Skeletal muscle satellite cell (primary cell): ENCODE results near the gene TALDO1.
A peak's percentile ranks its signal among the peaks of the same experiment; 100 is the strongest.

Source experiments
- H3K27me3 ChIP-seq: 2 replicates; pipeline ENCODE4 v1.7.0; 2013; ENCODE audit warnings: low read length; ENCODE audit not compliant: control insufficient read depth, insufficient read depth
- H3K36me3 ChIP-seq: 2 replicates; pipeline ENCODE4 v1.7.0; 2013; ENCODE audit warnings: mild to moderate bottlenecking, control low read depth, low read length; ENCODE audit not compliant: insufficient read depth
- H3K4me1 ChIP-seq: 2 replicates; pipeline ENCODE4 v1.7.0; 2013; ENCODE audit warnings: low read length; ENCODE audit not compliant: control insufficient read depth, insufficient read depth
- H3K4me2 ChIP-seq: 2 replicates; pipeline ENCODE4 v1.7.0; 2013; ENCODE audit warnings: mild to moderate bottlenecking, low read length
- H3K4me3 ChIP-seq: 2 replicates; pipeline ENCODE4 v1.7.0; 2013; ENCODE audit warnings: low read length
- H3K9ac ChIP-seq: 2 replicates; pipeline ENCODE4 v1.7.0; 2013; ENCODE audit warnings: mild to moderate bottlenecking, low read depth, low read length, moderate library complexity
- H3K9me3 ChIP-seq: replicated peaks from 2 replicates; pipeline ENCODE4 v1.7.0; 2013; ENCODE audit warnings: mild to moderate bottlenecking, control low read depth, low read length

Gene TALDO1

DNA sequence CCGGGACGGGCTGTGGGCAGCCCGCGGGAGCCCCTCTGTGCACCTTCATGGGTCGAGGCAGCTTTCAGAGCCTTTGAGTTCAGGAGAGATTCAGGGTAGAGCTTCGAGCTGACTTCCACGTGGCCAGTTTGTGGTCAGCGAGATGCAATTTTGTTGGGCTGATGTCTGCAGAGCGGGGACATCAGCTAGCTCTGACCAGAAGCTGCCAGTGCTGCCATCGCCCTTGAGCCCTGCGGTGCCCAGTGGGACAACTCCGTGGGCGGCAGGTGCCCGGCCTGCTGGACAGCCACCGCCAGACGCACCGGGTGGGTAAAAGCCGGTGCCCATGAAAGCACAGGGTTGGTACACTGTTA is 719 bp downstream of the TALDO1 start:
- no peaks in the 10 kb centered on the region for H3K9me3 ChIP-seq
- H3K9ac ChIP-seq, result peak overlapping the region; percentile 93
- peaks cover 19% of the 10 kb centered on the region for H3K4me1 ChIP-seq
- peak overlapping the region; percentile 95 for H3K4me2 ChIP-seq
- peaks cover 12% of the 10 kb centered on the region for H3K36me3 ChIP-seq
- H3K27me3 ChIP-seq, result no peaks in the 10 kb centered on the region
- H3K4me3 ChIP-seq, result peak overlapping the region; percentile 82

DNA sequence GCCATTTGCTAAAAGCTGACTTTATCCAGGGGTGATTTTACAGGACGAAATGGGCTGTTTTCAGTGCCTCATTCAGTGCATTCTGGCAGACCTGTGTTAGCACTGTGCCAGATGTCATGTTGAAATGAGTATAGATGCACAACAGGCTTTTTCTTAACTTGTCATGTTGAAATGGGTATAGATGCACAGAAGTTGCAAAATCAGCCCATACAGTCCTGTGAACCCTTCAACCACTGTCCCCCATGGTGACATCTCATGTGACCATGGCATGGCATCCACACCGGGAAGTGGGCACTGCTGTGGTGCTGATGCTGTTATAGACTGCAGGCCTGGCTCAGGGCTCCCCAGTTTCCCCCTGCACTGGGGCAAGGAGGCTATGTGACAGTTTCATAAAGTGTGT is 2.5 kb downstream of the TALDO1 start:
- H3K9me3 ChIP-seq, result no peaks in the 10 kb centered on the region
- H3K36me3 ChIP-seq, result peaks cover 15% of the 10 kb centered on the region
- H3K9ac ChIP-seq, result peak overlapping the region; percentile 93
- no peaks in the 10 kb centered on the region for H3K27me3 ChIP-seq
- H3K4me2 ChIP-seq, result peak overlapping the region; percentile 56
- no peak overlapping the region for H3K4me3 ChIP-seq
- peaks cover 19% of the 10 kb centered on the region for H3K4me1 ChIP-seq

DNA sequence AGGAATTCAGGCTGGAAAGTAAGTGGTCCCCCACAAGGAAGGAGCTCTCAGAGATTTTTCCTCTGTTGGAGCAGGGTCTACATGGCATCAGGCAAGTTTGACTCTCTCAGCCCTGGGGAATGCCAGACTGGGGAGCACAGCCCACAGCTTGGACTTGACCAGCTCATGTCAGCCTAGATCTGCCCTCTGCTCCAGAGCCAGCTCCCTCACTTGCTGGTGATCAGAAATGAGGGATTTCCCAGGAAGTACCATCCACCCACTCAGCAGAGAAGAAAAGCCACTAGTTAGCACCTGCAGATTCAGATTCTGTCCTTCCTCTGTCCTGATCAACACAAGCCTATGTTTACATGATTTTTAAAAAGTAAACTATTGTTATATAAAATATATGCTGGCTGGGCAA is 13.0 kb downstream of the TALDO1 start:
- Histone ChIP-seq H3K4me2 (no peak overlapping the region), H3K36me3 (peaks cover 76% of the 10 kb centered on the region)

DNA sequence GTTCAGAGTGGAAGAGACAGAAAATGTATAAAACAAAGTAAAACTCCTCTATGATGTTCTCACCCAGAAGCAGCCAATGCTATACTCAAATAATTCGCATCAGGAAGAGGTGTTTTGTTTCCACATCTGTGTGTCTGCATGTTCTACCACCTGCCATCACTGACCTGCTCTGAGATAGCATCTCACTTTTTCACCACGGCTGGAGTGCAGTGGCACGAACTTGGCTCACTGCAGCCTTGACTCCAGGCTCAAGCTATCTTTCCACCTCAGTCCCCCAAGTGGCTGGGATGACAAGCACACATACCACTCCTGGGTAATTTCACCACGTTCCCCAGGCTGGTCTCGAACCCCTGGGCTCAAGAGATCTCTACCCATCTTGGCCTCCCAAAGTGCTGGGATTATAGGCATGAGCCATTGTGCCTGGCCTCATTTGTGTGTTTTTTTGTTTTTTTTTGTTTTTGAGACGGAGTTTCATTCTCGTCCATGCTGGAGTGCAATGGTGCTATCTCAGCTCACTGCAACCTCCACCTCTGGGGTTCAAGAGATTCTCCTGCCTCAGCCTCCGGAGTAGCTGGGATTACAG is 14.4 kb downstream of the TALDO1 start:
- H3K4me1 ChIP-seq, result peaks cover 16% of the 10 kb centered on the region
- H3K9me3 ChIP-seq, result no peaks in the 10 kb centered on the region
- H3K36me3 ChIP-seq, result peaks cover 76% of the 10 kb centered on the region
- H3K9ac ChIP-seq, result no peak overlapping the region
- no peak overlapping the region for H3K4me3 ChIP-seq
- H3K4me2 ChIP-seq, result no peak overlapping the region
- no peaks in the 10 kb centered on the region for H3K27me3 ChIP-seq

More for the DNA sequence above, 13.0 kb downstream of the TALDO1 start:
- Histone ChIP-seq H3K9me3 (no peaks in the 10 kb centered on the region), H3K4me3 (no peak overlapping the region), H3K9ac (no peak overlapping the region), H3K27me3 (no peaks in the 10 kb centered on the region), H3K4me1 (peaks cover 14% of the 10 kb centered on the region)

DNA sequence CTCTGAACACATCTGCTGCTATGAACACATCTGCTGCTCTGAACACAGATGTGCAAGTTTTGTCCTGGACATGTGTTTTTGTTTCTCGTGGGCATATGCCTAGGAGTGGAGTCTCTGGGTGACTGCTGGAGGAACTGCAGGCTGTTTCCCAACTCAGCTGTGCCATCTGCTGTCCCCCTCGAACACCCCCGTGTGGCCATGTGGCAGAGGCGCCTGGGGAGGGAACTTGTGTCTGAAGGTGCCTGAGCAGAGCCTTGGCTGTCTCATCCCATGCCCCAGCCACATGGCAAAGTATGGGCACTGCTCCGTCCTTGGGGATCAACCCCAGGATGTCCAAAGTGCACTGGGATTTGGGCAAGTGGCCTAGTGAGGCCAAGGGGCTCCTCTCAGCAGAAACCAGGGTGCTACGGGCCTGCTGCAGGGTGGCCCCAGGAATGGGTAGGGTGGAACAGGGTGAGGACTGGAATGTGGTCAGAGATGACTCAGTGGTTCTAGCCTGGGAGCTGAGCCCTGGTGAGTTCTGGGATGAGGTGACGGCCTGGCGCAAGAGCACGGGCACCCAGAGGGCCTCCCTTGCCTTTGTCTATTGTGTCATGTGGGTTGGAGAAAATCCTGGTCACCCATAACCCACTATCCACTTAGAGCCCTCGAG is 15.3 kb downstream of the TALDO1 start:
- peaks cover 18% of the 10 kb centered on the region for H3K4me1 ChIP-seq
- peak overlapping the region; percentile 35 for H3K4me2 ChIP-seq
- H3K36me3 ChIP-seq, result peaks cover 77% of the 10 kb centered on the region
- peak overlapping the region; percentile 2 for H3K9ac ChIP-seq
- no peak overlapping the region for H3K4me3 ChIP-seq
- no peaks in the 10 kb centered on the region for H3K27me3 ChIP-seq
- no peaks in the 10 kb centered on the region for H3K9me3 ChIP-seq

DNA sequence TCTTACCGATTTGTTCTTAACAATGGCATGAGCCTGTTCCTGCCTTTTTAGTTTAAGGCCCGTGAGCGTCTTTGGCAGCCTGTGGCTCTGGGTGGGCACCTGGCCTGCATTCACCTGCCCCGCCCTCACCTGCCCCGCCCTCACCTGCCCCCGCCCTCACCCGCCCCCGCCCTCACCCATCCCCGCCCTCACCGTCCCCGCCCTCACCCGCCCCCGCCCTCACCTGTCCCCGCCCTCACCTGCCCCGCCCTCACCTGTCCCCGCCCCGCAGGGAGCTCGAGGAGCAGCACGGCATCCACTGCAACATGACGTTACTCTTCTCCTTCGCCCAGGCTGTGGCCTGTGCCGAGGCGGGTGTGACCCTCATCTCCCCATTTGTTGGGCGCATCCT is 15.8 kb downstream of the TALDO1 start:
- H3K9ac ChIP-seq, result no peak overlapping the region
- peaks cover 18% of the 10 kb centered on the region for H3K4me1 ChIP-seq
- no peak overlapping the region for H3K4me2 ChIP-seq
- no peaks in the 10 kb centered on the region for H3K9me3 ChIP-seq
- H3K4me3 ChIP-seq, result no peak overlapping the region
- H3K36me3 ChIP-seq, result peaks cover 74% of the 10 kb centered on the region
- H3K27me3 ChIP-seq, result no peaks in the 10 kb centered on the region

DNA sequence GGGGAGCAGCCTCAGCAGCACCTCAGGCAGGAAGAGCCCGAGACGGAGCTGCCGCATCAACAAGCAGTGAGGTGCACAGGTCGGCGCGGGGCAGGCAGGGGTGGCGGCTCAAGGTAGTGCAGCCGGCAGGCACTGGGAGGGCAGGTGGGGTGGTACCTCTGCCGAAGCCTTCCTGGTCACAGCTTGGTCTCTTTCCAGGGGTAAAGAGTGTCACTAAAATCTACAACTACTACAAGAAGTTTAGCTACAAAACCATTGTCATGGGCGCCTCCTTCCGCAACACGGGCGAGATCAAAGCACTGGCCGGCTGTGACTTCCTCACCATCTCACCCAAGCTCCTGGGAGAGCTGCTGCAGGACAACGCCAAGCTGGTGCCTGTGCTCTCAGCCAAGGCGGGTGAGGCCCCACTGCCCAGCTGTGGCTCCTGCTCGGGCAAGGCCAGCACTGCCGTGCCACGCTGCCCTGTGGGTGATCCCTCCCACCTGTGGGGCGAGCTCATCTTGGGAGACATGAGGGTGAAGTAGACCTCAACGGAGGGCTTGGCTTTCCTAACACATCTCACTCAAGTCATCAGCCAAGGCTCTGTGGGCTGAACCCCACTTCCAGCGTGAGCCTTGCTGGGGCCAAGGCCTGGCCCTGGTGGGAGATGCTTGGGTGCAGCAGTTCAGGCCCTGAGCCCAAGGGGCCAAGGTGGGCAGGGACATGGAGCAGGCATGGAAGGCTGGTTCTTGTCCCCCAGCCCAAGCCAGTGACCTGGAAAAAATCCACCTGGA is 16.5 kb downstream of the TALDO1 start:
- Histone ChIP-seq H3K4me2 (no peak overlapping the region), H3K4me1 (peaks cover 18% of the 10 kb centered on the region), H3K36me3 (peaks cover 74% of the 10 kb centered on the region), H3K9ac (no peak overlapping the region), H3K4me3 (no peak overlapping the region), H3K27me3 (no peaks in the 10 kb centered on the region), H3K9me3 (no peaks in the 10 kb centered on the region)

DNA sequence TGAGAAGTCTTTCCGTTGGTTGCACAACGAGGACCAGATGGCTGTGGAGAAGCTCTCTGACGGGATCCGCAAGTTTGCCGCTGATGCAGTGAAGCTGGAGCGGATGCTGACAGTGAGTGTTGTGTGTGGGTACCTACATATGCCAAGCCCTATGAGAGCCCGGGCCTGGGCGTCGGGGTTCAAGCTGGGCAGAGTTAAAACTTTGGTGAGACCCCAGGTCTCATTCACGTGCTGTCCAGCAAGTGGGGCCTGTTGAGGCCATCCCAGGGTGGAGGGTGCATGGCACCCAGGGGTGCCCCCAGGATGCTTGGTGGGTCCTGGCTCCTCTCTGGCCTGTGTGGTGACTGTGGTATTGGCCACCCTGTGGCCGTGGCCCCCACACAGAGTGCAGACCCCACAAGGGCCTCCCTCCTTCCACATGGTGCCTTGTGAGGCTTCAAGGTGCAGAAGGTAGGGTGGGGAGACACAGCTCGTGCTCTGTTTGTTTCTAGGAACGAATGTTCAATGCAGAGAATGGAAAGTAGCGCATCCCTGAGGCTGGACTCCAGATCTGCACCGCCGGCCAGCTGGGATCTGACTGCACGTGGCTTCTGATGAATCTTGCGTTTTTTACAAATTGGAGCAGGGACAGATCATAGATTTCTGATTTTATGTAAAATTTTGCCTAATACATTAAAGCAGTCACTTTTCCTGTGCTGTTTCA is 17.2 kb downstream of the TALDO1 start:
- H3K4me1 ChIP-seq, result peaks cover 18% of the 10 kb centered on the region
- H3K9ac ChIP-seq, result no peak overlapping the region
- H3K9me3 ChIP-seq, result no peaks in the 10 kb centered on the region
- no peak overlapping the region for H3K4me2 ChIP-seq
- no peak overlapping the region for H3K4me3 ChIP-seq
- peaks cover 70% of the 10 kb centered on the region for H3K36me3 ChIP-seq
- H3K27me3 ChIP-seq, result no peaks in the 10 kb centered on the region

DNA sequence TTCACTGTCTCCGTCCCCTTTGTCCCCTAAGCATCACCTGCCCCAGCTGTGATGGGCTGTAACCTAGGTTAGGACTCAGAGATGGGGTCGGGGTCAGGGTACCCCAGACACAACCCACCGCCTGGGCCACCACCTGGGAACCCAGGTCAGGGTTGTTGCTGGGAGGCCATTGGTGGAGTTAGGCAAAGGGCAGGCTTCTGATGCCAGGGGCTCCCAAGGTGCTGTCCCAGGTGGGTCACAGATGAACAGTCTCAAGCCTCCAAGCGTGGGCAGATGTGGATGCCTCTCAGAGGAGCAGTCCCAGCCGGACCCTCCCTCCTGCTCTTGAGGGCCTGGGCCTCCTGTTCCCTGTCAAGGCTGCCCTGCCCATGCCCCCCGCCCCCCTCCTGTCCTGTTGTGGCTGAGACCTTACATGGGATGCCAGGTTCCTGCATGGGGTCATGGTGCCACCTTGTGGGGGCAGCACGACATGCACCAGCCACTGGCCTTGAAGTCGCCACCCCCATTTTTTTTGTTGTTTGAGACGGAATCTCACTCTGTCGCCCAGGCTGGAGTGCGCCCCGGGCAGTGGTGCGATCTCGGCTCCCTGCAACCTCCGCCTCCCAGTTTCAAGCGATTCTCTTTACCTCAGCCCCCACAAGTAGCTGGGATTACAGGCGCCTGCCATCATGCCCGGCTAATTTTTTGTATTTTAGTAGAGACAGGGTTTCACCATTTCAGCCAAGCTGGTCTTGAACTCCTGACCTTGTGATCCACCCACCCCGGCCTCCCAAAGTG is 17.9 kb downstream of the TALDO1 start:
- H3K4me1 ChIP-seq, result peaks cover 18% of the 10 kb centered on the region
- H3K36me3 ChIP-seq, result peaks cover 69% of the 10 kb centered on the region
- H3K27me3 ChIP-seq, result no peaks in the 10 kb centered on the region
- no peak overlapping the region for H3K9ac ChIP-seq
- H3K4me2 ChIP-seq, result no peak overlapping the region
- no peaks in the 10 kb centered on the region for H3K9me3 ChIP-seq
- H3K4me3 ChIP-seq, result no peak overlapping the region

DNA sequence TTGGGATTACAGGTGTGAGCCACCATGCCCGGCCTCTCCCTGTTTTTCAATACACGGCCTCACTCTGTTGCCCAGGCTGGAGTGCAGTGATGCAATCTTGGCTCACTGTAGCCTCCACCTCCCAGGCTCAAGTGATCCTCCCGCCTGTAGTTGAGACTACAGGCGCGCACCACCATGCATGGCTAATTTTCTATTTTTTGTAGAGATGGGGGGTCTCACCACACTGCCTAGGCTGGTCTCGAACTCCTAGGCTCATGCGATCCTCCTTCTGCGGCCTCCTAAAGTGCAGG is 18.5 kb downstream of the TALDO1 start:
- no peak overlapping the region for H3K4me2 ChIP-seq
- H3K36me3 ChIP-seq, result peaks cover 71% of the 10 kb centered on the region
- H3K4me3 ChIP-seq, result no peak overlapping the region
- no peaks in the 10 kb centered on the region for H3K9me3 ChIP-seq
- H3K4me1 ChIP-seq, result peaks cover 18% of the 10 kb centered on the region
- no peaks in the 10 kb centered on the region for H3K27me3 ChIP-seq
- no peak overlapping the region for H3K9ac ChIP-seq
